Measurements from ENCODE around the gene IRGC. TPM values are rescaled to one million over a fixed set of nuclear protein-coding genes. Genes with fewer than 3 reads are reported as not detected.
A peak's percentile ranks its signal among the peaks of the same experiment; 100 is the strongest.

IRGC gene
- total and polyA plus RNA-seq, 5 donors, result not detected

- peak; percentile 54 to 63 for ATAC-seq
- 57% methylated on average over 15 of the region's 15 CpGs for WGBS
Measured at GRCh38 chr19:43726736-43727592, 11.1 kb downstream of the IRGC start.

GRCh38 chr19:43727593-43727853, 11.6 kb downstream of the IRGC start:
- Histone ChIP-seq H3K4me1 (ENCODE audit: control insufficient read depth, insufficient read depth, low read length) (peaks cover 2% of the 10 kb centered on the region), H3K9me3 (ENCODE audit: control insufficient read depth, low read length) (no peaks in the 10 kb centered on the region), H3K4me3 (ENCODE audit: low read length) (no peak overlapping the region), H3K27me3 (ENCODE audit: control insufficient read depth, insufficient read depth) (no peaks in the 10 kb centered on the region), H3K27ac (ENCODE audit: low read length) (peak overlapping the region; percentile 9)
- ATAC-seq, result no peak
- WGBS, result 83% methylated on average over 4 of the region's 4 CpGs
- no peak for DNase-seq
- intact Hi-C loops (cut with DNase I), result no loop called here

More at GRCh38 chr19:43726736-43727592, 11.1 kb downstream of the IRGC start:
- Histone ChIP-seq H3K4me3 (ENCODE audit: low read length) (no peak overlapping the region), H3K9me3 (ENCODE audit: control insufficient read depth, low read length) (no peaks in the 10 kb centered on the region), H3K4me1 (ENCODE audit: control insufficient read depth, insufficient read depth, low read length) (peaks cover 2% of the 10 kb centered on the region), H3K27ac (ENCODE audit: low read length) (peak overlapping the region; percentile 20), H3K27me3 (ENCODE audit: control insufficient read depth, insufficient read depth) (no peaks in the 10 kb centered on the region)
- peak; percentile 55 to 79 (median 70) for DNase-seq
- intact Hi-C loops (cut with DNase I), result no loop called here

GRCh38 chr19:43729919-43730318, 14.0 kb downstream of the IRGC start:
- no peak for ATAC-seq
- no peak overlapping the region for H3K4me3 ChIP-seq (ENCODE audit: low read length)
- intact Hi-C loops (cut with DNase I), result no loop called here
- DNase-seq, result no peak
- H3K27me3 ChIP-seq (ENCODE audit: control insufficient read depth, insufficient read depth), result no peaks in the 10 kb centered on the region
- WGBS, result 86% methylated on average over 5 of the region's 5 CpGs
- H3K9me3 ChIP-seq (ENCODE audit: control insufficient read depth, low read length), result no peaks in the 10 kb centered on the region
- no peak overlapping the region for H3K27ac ChIP-seq (ENCODE audit: low read length)
- H3K4me1 ChIP-seq (ENCODE audit: control insufficient read depth, insufficient read depth, low read length), result peaks cover 2% of the 10 kb centered on the region

- Histone ChIP-seq H3K27me3 (ENCODE audit: control insufficient read depth, insufficient read depth) (no peaks in the 10 kb centered on the region), H3K4me1 (ENCODE audit: control insufficient read depth, insufficient read depth, low read length) (peaks cover 2% of the 10 kb centered on the region), H3K27ac (ENCODE audit: low read length) (no peak overlapping the region), H3K9me3 (ENCODE audit: control insufficient read depth, low read length) (no peaks in the 10 kb centered on the region), H3K4me3 (ENCODE audit: low read length) (no peak overlapping the region)
- DNase-seq (peak in 1 of 3 donors; percentile 58), ATAC-seq (peak in 1 of 2 donors; percentile 23)
- intact Hi-C loops (cut with DNase I), result no loop called here
- WGBS, result 79% methylated on average over 14 of the region's 14 CpGs
Measured at GRCh38 chr19:43731346-43731745, 15.5 kb downstream of the IRGC start.

GRCh38 chr19:43731846-43732245, 16.0 kb downstream of the IRGC start:
- Histone ChIP-seq H3K27me3 (ENCODE audit: control insufficient read depth, insufficient read depth) (no peaks in the 10 kb centered on the region), H3K9me3 (ENCODE audit: control insufficient read depth, low read length) (no peaks in the 10 kb centered on the region), H3K4me3 (ENCODE audit: low read length) (no peak overlapping the region), H3K27ac (ENCODE audit: low read length) (no peak overlapping the region), H3K4me1 (ENCODE audit: control insufficient read depth, insufficient read depth, low read length) (no peaks in the 10 kb centered on the region)
- intact Hi-C loops (cut with DNase I), result no loop called here
- no peak for DNase-seq
- WGBS, result 80% methylated on average over 1 of the region's 1 CpG
- ATAC-seq, result no peak

- Histone ChIP-seq H3K27ac (ENCODE audit: low read length) (no peak overlapping the region), H3K4me1 (ENCODE audit: control insufficient read depth, insufficient read depth, low read length) (no peaks in the 10 kb centered on the region), H3K4me3 (ENCODE audit: low read length) (no peak overlapping the region), H3K27me3 (ENCODE audit: control insufficient read depth, insufficient read depth) (no peaks in the 10 kb centered on the region), H3K9me3 (ENCODE audit: control insufficient read depth, low read length) (no peaks in the 10 kb centered on the region)
- DNase-seq, result no peak
- intact Hi-C loops (cut with DNase I), result no loop called here
- no peak for ATAC-seq
- 96% methylated on average over 6 of the region's 6 CpGs for WGBS
Measured at GRCh38 chr19:43735013-43735412, 19.1 kb downstream of the IRGC start.

GRCh38 chr19:43735957-43736356, 20.1 kb downstream of the IRGC start:
- no peaks in the 10 kb centered on the region for H3K27me3 ChIP-seq (ENCODE audit: control insufficient read depth, insufficient read depth)
- DNase-seq (no peak), ATAC-seq (no peak)
- no peak overlapping the region for H3K4me3 ChIP-seq (ENCODE audit: low read length)
- intact Hi-C loops (cut with DNase I), result no loop called here
- no peaks in the 10 kb centered on the region for H3K4me1 ChIP-seq (ENCODE audit: control insufficient read depth, insufficient read depth, low read length)
- H3K27ac ChIP-seq (ENCODE audit: low read length), result no peak overlapping the region
- H3K9me3 ChIP-seq (ENCODE audit: control insufficient read depth, low read length), result no peaks in the 10 kb centered on the region

GRCh38 chr19:43738780-43739211, 22.9 kb downstream of the IRGC start:
- intact Hi-C loops (cut with DNase I), result no loop called here
- Histone ChIP-seq H3K27me3 (ENCODE audit: control insufficient read depth, insufficient read depth) (no peaks in the 10 kb centered on the region), H3K27ac (ENCODE audit: low read length) (no peak overlapping the region), H3K9me3 (ENCODE audit: control insufficient read depth, low read length) (no peaks in the 10 kb centered on the region), H3K4me1 (ENCODE audit: control insufficient read depth, insufficient read depth, low read length) (no peaks in the 10 kb centered on the region), H3K4me3 (ENCODE audit: low read length) (no peak overlapping the region)
- ATAC-seq, result peak; percentile 66
- DNase-seq, result no peak
- 56% methylated on average over 5 of the region's 5 CpGs for WGBS

GRCh38 chr19:43739439-43740235, 23.8 kb downstream of the IRGC start:
- DNase-seq, result no peak
- H3K4me3 ChIP-seq (ENCODE audit: low read length), result no peak overlapping the region
- H3K9me3 ChIP-seq (ENCODE audit: control insufficient read depth, low read length), result no peaks in the 10 kb centered on the region
- intact Hi-C loops (cut with DNase I), result loop anchor here in 2 of 4 donors (2.0 to 5.0 kb wide), 2 partner anchors 47 to 48 kb away; no protein-coding TSS in a partner anchor
- ATAC-seq, result no peak
- no peaks in the 10 kb centered on the region for H3K27me3 ChIP-seq (ENCODE audit: control insufficient read depth, insufficient read depth)
- no peaks in the 10 kb centered on the region for H3K4me1 ChIP-seq (ENCODE audit: control insufficient read depth, insufficient read depth, low read length)
- no peak overlapping the region for H3K27ac ChIP-seq (ENCODE audit: low read length)
- WGBS, result 85% methylated on average over 16 of the region's 16 CpGs

GRCh38 chr19:43741075-43741825, 25.4 kb downstream of the IRGC start:
- Histone ChIP-seq H3K27ac (ENCODE audit: low read length) (no peak overlapping the region), H3K27me3 (ENCODE audit: control insufficient read depth, insufficient read depth) (no peaks in the 10 kb centered on the region), H3K9me3 (ENCODE audit: control insufficient read depth, low read length) (no peaks in the 10 kb centered on the region), H3K4me3 (ENCODE audit: low read length) (no peak overlapping the region), H3K4me1 (ENCODE audit: control insufficient read depth, insufficient read depth, low read length) (no peaks in the 10 kb centered on the region)
- DNase-seq (no peak), ATAC-seq (peak in 1 of 2 donors; percentile 12)
- WGBS, result 75% methylated on average over 10 of the region's 10 CpGs
- intact Hi-C loops (cut with DNase I), result loop anchor here in 2 of 4 donors (2.0 to 5.0 kb wide), 2 partner anchors 46 kb away; no protein-coding TSS in a partner anchor

All from right cardiac atrium (tissue), 5 donors.